Adrenal gland (tissue), 5 donors: ENCODE results near the gene SLC27A3.

Experiments used
- CTCF ChIP-seq, 6 experiments: fragments of 450-650 bp in 4 of 6; fragments of 200-600 bp in 2 of 6; sonication (generic) in 1 of 6; IDR thresholded peaks; 1 replicate in 5 of 6; 2 replicates in 1 of 6; pipeline versions ENCODE4 v1.5.1 to v1.8.0; 2016 to 2021; ENCODE audit warnings: antibody characterized with exemption in 6 of 6, mild to moderate bottlenecking in 2 of 6, moderate library complexity in 1 of 6
- POLR2A ChIP-seq, 2 donors: fragments of 450-650 bp; IDR thresholded peaks; one replicate each; pipeline ENCODE4 v1.6.1; 2017; ENCODE audit warnings: antibody characterized with exemption in 2 of 2, mild to moderate bottlenecking in 2 of 2, moderate library complexity in 1 of 2
- donor health status: DM: no; HTN: no; CAD: no.

GRCh38 chr1:153741986-153742385 is 33.2 kb upstream of the SLC27A3 start:
- TF ChIP-seq CTCF (IDR thresholded peaks at IDR 0.05) = no peak
- TF ChIP-seq POLR2A (IDR thresholded peaks at IDR 0.05) = no peak
